Activated T-cell treated with anti-CD3 and anti-CD28 coated beads, Interleukin-2, amount 50 U/mL, for 1 hour (primary cell): ENCODE measurements around the gene CLEC18A.
"Not testable (repeated sequence)": the region's sequence is repeated elsewhere in the genome, so short reads cannot be mapped to it uniquely, and the experiment has no call there.

Source experiments
- DNase-seq: peaks from one replicate; pipeline ENCODE4 v3.0.0-alpha.2; 2020

CLEC18A gene

GRCh38 chr16:69952572-69953355, 1.6 kb downstream of the CLEC18A start:
- not testable (repeated sequence) for DNase-seq

- DNase-seq, result not testable (repeated sequence)
Measured at GRCh38 chr16:69954241-69954640, 3.1 kb downstream of the CLEC18A start.

GRCh38 chr16:69963312-69963711, 12.2 kb downstream of the CLEC18A start:
- not testable (repeated sequence) for DNase-seq

GRCh38 chr16:69964960-69965660, 14.0 kb downstream of the CLEC18A start:
- not testable (repeated sequence) for DNase-seq

- not testable (repeated sequence) for DNase-seq
Measured at GRCh38 chr16:69965661-69966054, 14.5 kb downstream of the CLEC18A start.

GRCh38 chr16:69967688-69968087, 16.6 kb downstream of the CLEC18A start:
- DNase-seq, result not testable (repeated sequence)

DNA sequence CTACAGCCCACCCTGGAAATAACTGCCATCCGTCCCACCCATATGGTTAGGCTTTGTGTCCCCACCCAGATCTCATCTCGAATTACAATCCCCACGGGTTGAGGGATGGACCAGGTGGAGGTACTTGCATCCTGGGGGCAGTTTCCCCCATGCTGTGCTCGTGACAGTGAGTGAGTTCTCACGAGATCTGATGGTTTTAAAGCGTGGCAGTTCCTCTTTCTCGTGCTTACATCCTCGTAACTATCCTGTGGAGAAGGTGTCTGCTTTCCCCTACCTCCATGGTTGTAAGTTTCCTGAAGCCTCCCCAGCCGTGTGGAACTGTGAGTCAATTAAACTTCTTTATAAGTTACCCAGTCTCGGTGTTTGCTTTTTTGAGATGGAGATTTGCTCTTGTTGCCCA, 17.0 kb downstream of the CLEC18A start:
- DNase-seq, result not testable (repeated sequence)

DNA sequence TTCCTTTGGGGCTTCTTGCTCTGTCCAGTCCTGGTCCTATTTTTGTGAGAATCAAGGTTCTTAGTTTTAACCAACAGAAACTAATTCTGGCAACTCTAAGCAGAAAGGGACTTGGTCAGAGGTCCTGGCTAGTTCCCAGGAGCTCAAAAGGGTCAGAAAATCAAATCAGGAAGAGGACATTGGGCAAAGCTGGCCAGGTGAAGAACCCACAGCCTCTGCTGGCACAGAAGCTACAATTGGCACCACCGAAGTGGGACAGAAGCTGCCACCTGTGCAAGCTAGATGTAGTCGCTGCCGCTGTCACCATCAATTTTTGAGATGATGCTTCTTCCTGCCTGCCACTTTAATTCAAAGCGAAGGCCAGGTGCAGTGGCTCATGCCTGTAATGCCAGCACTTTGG, 18.5 kb downstream of the CLEC18A start:
- not testable (repeated sequence) for DNase-seq

DNA sequence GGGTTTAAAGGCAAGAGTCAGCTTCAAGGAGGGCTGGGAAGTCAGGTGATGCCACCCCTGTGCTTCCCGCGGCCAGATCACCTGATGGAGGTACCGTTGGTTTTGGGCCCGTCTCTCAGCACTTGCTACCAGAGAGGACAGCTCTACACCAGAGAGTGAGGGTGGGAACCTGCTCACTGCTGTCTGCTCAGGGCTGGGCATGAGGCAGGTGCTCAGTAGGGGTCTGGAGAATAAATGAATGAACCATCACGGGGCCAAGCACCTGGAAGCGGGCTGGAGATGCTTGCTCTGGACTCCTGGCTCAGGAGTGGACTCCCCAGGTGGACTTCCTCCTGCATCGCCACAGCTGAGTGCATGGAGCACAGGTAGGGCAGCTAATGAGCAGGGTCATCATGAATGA, 21.0 kb downstream of the CLEC18A start:
- DNase-seq, result not testable (repeated sequence)

- not testable (repeated sequence) for DNase-seq
Measured at GRCh38 chr16:69972935-69973334, 21.8 kb downstream of the CLEC18A start.

DNA sequence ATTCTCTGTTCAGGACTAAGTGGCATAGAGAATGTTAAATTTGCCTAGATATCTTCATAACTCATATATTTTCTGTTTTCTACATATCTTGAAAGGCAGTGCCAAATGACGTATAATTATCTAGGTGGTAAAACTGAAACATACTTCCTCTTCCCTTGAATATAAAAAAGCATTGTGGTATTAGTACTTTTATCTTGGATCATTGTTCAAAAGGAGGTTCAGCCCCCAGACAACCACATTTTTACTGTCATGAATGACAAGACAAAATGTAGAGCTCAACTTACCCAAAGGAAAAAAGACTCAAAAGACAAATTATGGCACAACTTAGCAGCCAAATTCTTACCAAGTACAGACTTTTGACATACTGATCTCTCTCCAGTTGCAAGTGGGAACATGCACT, 34.1 kb downstream of the CLEC18A start:
- DNase-seq, result not testable (repeated sequence)

- not testable (repeated sequence) for DNase-seq
Measured at GRCh38 chr16:69997956-69998355, 46.8 kb downstream of the CLEC18A start.

- not testable (repeated sequence) for DNase-seq
Measured at GRCh38 chr16:69999801-70000200, 48.7 kb downstream of the CLEC18A start.

GRCh38 chr16:70003511-70003910, 52.4 kb downstream of the CLEC18A start:
- DNase-seq, result not testable (repeated sequence)

DNA sequence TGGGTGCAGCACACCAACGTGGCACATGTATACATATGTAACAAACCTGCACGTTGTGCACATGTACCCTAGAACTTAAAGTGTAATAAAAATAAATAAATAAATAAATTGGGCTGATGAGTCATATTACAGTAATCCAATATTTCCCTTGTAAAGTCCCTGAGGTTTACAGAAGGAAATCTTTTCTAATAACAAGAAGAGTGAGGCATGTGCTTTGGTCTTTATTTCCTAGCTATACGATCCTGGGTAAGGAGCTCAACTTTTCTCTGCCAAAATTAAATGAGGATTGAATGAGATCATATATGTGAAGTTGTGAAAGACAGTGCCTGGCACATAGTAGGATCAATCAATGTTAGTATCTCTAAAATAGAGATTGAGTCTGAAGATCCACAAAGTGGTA, 57.5 kb downstream of the CLEC18A start:
- not testable (repeated sequence) for DNase-seq

- DNase-seq, result not testable (repeated sequence)
Measured at GRCh38 chr16:70010615-70011014, 59.5 kb downstream of the CLEC18A start.

- not testable (repeated sequence) for DNase-seq
Measured at GRCh38 chr16:70011120-70011519, 60.0 kb downstream of the CLEC18A start.

DNA sequence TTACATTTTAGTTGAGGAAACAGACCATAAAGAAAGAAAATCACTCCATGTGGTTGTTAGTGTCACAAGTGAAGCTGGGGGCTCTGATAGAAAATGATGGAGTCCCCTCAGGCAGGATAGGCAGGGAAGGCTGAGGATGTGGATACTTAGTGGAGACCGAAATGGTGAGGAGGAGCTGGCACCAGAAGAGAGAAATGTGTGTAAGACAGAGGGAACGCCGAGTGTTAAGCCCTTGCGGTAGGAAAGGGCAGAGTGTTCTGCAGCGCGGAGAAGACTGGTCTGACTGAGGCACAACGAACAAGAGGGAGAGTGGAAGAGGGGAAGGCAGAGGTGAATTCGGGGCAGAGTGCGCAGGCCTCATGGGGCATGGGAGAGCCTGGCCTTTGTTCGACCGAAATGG, 61.2 kb downstream of the CLEC18A start:
- not testable (repeated sequence) for DNase-seq

- not testable (repeated sequence) for DNase-seq
Measured at GRCh38 chr16:70012951-70013350, 61.8 kb downstream of the CLEC18A start.
